PFSK-1 (cell line): ENCODE results near the gene ST6GALNAC2.

Source experiments
- FOXP2 ChIP-seq: optimal IDR thresholded peaks from 2 replicates; pipeline ENCODE3; 2011; ENCODE audit warnings: borderline replicate concordance, control low read depth, inconsistent platforms; ENCODE audit not compliant: insufficient read depth; ENCODE audit errors: extremely low read length, extremely low read depth
- POLR2AphosphoS5 ChIP-seq: IDR thresholded peaks from 2 replicates; pipeline ENCODE4 v1.6.1; 2012; ENCODE audit warnings: low read depth, mild to moderate bottlenecking, control low read depth, low read length, moderate library complexity
- SIN3A ChIP-seq: IDR thresholded peaks from 2 replicates; pipeline ENCODE4 v1.6.1; 2012; ENCODE audit warnings: mild to moderate bottlenecking, low read length, moderate library complexity, borderline replicate concordance; ENCODE audit not compliant: insufficient read depth
- TAF1 ChIP-seq: IDR thresholded peaks from 2 replicates; pipeline ENCODE4 v1.6.1; 2012; ENCODE audit warnings: low read length, control low read depth, borderline replicate concordance; ENCODE audit not compliant: insufficient read depth
- TF ChIP-seq, protein P1 (sequence below), 2 experiments: IDR thresholded peaks; 2 replicates each; pipeline versions ENCODE4 v1.6.1 to v1.8.0; 2011 to 2012; ENCODE audit warnings: low read depth in 2 of 2, low read length in 2 of 2, control low read depth in 1 of 2, inconsistent platforms in 1 of 2, mild to moderate bottlenecking in 1 of 2, moderate library complexity in 1 of 2; ENCODE audit not compliant: insufficient read depth in 1 of 2

The ST6GALNAC2 gene

DNA sequence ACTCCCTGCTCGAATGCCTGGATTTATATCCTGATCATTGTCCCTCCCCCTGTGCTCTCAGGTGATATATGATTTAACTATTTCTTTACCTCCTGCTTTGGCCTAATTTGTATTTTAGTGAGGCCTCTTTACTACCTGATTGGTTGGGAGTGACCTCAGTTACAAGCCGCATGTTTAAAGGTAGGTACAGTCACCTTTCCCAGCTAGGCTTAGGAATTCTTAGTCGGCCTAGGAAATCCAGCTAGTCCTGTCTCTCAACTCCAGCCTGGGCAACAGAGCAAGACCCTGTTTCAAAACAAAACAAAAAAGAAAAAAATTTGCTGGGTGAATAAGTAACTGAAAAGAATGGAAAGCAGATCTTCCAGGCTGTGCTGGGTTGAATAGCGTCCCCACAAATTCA is 26.8 kb upstream of the ST6GALNAC2 start:
- TF ChIP-seq TAF1 (no peak), POLR2AphosphoS5 (no peak), SIN3A (no peak), FOXP2 (no peak)
- TF ChIP-seq, protein P1, sequence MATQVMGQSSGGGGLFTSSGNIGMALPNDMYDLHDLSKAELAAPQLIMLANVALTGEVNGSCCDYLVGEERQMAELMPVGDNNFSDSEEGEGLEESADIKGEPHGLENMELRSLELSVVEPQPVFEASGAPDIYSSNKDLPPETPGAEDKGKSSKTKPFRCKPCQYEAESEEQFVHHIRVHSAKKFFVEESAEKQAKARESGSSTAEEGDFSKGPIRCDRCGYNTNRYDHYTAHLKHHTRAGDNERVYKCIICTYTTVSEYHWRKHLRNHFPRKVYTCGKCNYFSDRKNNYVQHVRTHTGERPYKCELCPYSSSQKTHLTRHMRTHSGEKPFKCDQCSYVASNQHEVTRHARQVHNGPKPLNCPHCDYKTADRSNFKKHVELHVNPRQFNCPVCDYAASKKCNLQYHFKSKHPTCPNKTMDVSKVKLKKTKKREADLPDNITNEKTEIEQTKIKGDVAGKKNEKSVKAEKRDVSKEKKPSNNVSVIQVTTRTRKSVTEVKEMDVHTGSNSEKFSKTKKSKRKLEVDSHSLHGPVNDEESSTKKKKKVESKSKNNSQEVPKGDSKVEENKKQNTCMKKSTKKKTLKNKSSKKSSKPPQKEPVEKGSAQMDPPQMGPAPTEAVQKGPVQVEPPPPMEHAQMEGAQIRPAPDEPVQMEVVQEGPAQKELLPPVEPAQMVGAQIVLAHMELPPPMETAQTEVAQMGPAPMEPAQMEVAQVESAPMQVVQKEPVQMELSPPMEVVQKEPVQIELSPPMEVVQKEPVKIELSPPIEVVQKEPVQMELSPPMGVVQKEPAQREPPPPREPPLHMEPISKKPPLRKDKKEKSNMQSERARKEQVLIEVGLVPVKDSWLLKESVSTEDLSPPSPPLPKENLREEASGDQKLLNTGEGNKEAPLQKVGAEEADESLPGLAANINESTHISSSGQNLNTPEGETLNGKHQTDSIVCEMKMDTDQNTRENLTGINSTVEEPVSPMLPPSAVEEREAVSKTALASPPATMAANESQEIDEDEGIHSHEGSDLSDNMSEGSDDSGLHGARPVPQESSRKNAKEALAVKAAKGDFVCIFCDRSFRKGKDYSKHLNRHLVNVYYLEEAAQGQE (IDR thresholded peaks at IDR 0.05; ENCODE audit: insufficient read depth in 1 of 2, low read depth in 2 of 2, low read length in 2 of 2): no peak

DNA sequence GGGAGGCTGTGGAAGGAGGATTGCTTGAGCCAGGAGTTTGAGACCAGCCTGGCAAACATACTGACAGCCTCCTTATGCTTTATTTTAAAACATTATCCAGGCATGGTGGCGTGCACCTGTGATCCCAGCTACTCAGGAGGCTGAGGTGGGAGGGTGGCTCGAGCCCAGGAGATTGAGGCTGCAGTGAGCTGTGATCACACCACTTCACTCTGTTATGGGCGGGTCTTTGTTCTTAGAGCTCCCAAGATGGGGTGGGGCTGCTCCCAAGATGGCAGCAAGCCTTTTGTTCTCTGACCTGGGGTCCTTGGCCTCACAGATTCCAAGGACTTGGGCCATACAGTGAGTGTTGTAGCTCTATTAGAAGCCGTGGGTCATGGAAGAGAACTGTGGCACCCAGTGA is 26.1 kb upstream of the ST6GALNAC2 start:
- TF ChIP-seq FOXP2 (no peak), SIN3A (no peak), POLR2AphosphoS5 (no peak), TAF1 (no peak)
- TF ChIP-seq, protein P1 (IDR thresholded peaks at IDR 0.05; ENCODE audit: insufficient read depth in 1 of 2, low read depth in 2 of 2, low read length in 2 of 2): no peak

DNA sequence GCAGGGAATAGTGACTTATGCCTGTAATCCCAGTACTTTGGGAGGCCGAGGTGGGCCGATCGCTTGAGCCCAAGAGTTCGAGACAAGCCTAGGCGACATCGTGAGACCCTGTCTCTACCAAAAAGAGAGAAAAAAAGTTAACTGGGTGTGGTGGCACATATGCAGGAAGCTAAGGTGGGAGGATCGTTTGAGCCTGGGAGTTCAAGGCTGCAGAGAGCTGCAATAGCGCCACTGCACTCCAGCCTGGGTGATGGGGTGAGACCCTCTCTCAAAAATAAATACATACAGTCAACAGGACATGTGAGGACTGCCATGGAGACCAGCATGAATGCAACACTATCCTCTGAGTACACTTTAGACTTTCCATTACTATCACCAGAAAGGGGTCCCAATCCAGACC is 15.4 kb upstream of the ST6GALNAC2 start:
- TF ChIP-seq FOXP2 (no peak), POLR2AphosphoS5 (no peak), TAF1 (no peak), SIN3A (no peak)
- TF ChIP-seq, protein P1 (IDR thresholded peaks at IDR 0.05; ENCODE audit: insufficient read depth in 1 of 2, low read depth in 2 of 2, low read length in 2 of 2): no peak

DNA sequence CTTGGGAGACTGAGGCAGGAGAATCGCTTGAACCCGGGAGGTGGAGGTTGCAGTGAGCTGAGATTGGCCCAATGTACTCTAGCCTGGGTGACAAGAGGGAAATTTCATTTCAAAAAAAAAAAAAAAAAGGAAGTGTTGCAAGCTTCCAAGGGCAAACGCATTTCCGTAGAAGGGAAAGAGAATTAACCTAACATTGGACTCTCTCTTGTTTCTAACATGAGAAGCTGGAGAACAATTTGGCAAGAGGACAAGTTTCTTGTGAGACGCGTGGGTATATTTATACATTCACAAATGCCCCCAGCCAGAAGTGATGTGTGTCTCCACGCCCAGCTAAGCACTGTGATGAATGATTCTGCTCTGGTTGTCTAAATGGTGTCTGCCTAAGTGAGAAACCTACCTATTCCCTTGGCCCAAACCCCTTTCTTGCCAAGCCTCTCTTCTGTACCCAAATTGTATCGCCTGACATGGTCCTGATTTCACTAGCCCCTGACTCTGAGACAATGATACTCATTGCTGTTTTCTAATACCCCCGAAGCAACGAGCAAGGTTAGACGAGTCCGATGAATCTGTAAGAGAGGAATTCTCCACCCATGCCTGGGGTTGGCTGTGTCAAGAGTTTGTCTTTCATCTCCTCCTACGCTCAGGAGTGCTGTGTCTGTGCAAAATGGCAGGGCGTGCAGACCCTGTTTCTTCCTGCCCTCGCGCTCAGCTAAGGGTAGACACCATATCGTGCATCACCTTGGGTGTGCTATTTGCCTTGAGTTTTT is 14.2 kb upstream of the ST6GALNAC2 start:
- TF ChIP-seq POLR2AphosphoS5 (no peak), SIN3A (no peak), TAF1 (no peak), FOXP2 (no peak)
- TF ChIP-seq, protein P1 (IDR thresholded peaks at IDR 0.05; ENCODE audit: insufficient read depth in 1 of 2, low read depth in 2 of 2, low read length in 2 of 2): no peak

DNA sequence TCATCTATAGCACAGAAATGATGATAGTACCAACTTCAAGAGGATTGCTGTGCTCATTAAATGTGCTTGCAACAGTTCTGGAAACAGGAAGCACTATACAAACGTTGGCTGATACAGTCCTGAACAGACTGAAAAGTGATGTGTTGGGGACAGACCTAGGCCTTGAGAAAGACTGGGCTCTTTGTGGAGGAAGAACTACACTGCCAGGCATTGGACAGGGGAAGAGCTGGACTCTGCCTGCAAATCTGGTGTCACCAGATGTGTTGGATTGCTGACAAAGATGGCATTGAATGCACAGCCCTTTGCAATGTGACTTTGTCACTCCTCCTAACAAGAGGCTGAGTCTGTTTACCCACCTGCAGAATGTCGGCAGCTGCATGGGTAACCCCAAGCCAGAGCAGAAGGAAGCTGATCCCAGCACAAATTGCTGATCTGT is 12.4 kb upstream of the ST6GALNAC2 start:
- TF ChIP-seq, protein P1 (IDR thresholded peaks at IDR 0.05; ENCODE audit: insufficient read depth in 1 of 2, low read depth in 2 of 2, low read length in 2 of 2): no peak
- no peak for TF ChIP-seq FOXP2
- no peak for TF ChIP-seq SIN3A
- no peak for TF ChIP-seq TAF1
- no peak for TF ChIP-seq POLR2AphosphoS5
